ENCODE data around the gene EFNA5. TPM values are rescaled to one million over a fixed set of nuclear protein-coding genes. Genes with fewer than 3 reads are reported as not detected.

The EFNA5 gene
- total RNA-seq, 1 experiment from 2014 or later, result 0.22 TPM

GRCh38 chr5:107474361-107474715 lies 196.4 kb downstream of the EFNA5 start (continued):
- no peak for TF ChIP-seq FOSL1 (IDR thresholded peaks at IDR 0.05; ENCODE audit: low read depth)
- no peak for TF ChIP-seq SIN3A (IDR thresholded peaks at IDR 0.05; ENCODE audit: low read depth)
- TF ChIP-seq, protein P1, sequence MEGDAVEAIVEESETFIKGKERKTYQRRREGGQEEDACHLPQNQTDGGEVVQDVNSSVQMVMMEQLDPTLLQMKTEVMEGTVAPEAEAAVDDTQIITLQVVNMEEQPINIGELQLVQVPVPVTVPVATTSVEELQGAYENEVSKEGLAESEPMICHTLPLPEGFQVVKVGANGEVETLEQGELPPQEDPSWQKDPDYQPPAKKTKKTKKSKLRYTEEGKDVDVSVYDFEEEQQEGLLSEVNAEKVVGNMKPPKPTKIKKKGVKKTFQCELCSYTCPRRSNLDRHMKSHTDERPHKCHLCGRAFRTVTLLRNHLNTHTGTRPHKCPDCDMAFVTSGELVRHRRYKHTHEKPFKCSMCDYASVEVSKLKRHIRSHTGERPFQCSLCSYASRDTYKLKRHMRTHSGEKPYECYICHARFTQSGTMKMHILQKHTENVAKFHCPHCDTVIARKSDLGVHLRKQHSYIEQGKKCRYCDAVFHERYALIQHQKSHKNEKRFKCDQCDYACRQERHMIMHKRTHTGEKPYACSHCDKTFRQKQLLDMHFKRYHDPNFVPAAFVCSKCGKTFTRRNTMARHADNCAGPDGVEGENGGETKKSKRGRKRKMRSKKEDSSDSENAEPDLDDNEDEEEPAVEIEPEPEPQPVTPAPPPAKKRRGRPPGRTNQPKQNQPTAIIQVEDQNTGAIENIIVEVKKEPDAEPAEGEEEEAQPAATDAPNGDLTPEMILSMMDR (IDR thresholded peaks at IDR 0.05 in 2 of 3, conservative IDR thresholded peaks at IDR 0.05 in 1 of 3; ENCODE audit: borderline replicate concordance in 1 of 3, insufficient read depth in 1 of 3, low read depth in 2 of 3, low read length in 2 of 3), result no peak
- no peak for TF ChIP-seq POLR2AphosphoS5 (IDR thresholded peaks at IDR 0.05; ENCODE audit: low read depth, low read length)
- TF ChIP-seq ZFX (IDR thresholded peaks at IDR 0.05), result no peak
- TF ChIP-seq EZH2phosphoT487 (IDR thresholded peaks at IDR 0.05; ENCODE audit: borderline replicate concordance), result no peak
- TF ChIP-seq EGR1 (IDR thresholded peaks at IDR 0.05; ENCODE audit: low read depth), result no peak
- no peak for TF ChIP-seq MAX (IDR thresholded peaks at IDR 0.05)
- TF ChIP-seq YY1 (IDR thresholded peaks at IDR 0.05; ENCODE audit: extremely low read depth, insufficient replicate concordance, low read depth, low read length), result no peak
- TF ChIP-seq SP1 (IDR thresholded peaks at IDR 0.05; ENCODE audit: low read depth), result no peak
- TF ChIP-seq TCF7L2 (IDR thresholded peaks at IDR 0.05; ENCODE audit: borderline replicate concordance, extremely low read depth, insufficient read depth, insufficient read length), result no peak
- no peak for TF ChIP-seq ZNF274 (IDR thresholded peaks at IDR 0.05; ENCODE audit: low read depth, low read length)

- no peak for DNase-seq (ENCODE audit: low read depth, low spot score)
- H4K20me1 ChIP-seq (ENCODE audit: insufficient read depth), result no peaks in the 10 kb centered on the region
- CTCF ChIA-PET, result no interaction called here
- TF ChIP-seq EGR1 (IDR thresholded peaks at IDR 0.05; ENCODE audit: low read depth) (no peak), EZH2 (IDR thresholded peaks at IDR 0.05) (no peak), CEBPB (IDR thresholded peaks at IDR 0.05; ENCODE audit: low read depth) (no peak), ZNF274 (IDR thresholded peaks at IDR 0.05; ENCODE audit: low read depth, low read length) (no peak), EZH2phosphoT487 (IDR thresholded peaks at IDR 0.05; ENCODE audit: borderline replicate concordance) (no peak), REST (IDR thresholded peaks at IDR 0.05; ENCODE audit: low read depth) (no peak), SP1 (IDR thresholded peaks at IDR 0.05; ENCODE audit: low read depth) (no peak), SIN3A (IDR thresholded peaks at IDR 0.05; ENCODE audit: low read depth) (no peak), RAD21 (IDR thresholded peaks at IDR 0.05; ENCODE audit: low read depth) (no peak), CBX3 (IDR thresholded peaks at IDR 0.05; ENCODE audit: low read depth) (no peak), FOSL1 (IDR thresholded peaks at IDR 0.05; ENCODE audit: low read depth) (no peak), POLR2AphosphoS5 (IDR thresholded peaks at IDR 0.05; ENCODE audit: low read depth, low read length) (no peak), TCF7L2 (IDR thresholded peaks at IDR 0.05; ENCODE audit: borderline replicate concordance, extremely low read depth, insufficient read depth, insufficient read length) (no peak)
Measured at GRCh38 chr5:107472620-107473064, 198.1 kb downstream of the EFNA5 start.

More at GRCh38 chr5:107472620-107473064, 198.1 kb downstream of the EFNA5 start:
- no peaks in the 10 kb centered on the region for H3K9me2 ChIP-seq (ENCODE audit: insufficient read depth)
- no peaks in the 10 kb centered on the region for H3K9me3 ChIP-seq (ENCODE audit: control insufficient read depth in 1 of 2, insufficient read depth in 1 of 2, low read depth in 1 of 2, low read length in 2 of 2)
- H3K4me1 ChIP-seq (ENCODE audit: control insufficient read depth in 1 of 2, insufficient read depth in 2 of 2, low read length in 2 of 2), result peaks cover 17 to 20% of the 10 kb centered on the region in 2 experiments; a peak in 3 of 4 replicates
- no peak overlapping the region for H2AFZ ChIP-seq (ENCODE audit: low read depth, low read length, poor library complexity, severe bottlenecking)
- ATAC-seq, result no peak
- H3K27me3 ChIP-seq (ENCODE audit: insufficient read depth, low read length), result no peaks in the 10 kb centered on the region
- no peaks in the 10 kb centered on the region for H3K36me3 ChIP-seq (ENCODE audit: control insufficient read depth in 1 of 2, insufficient read depth in 2 of 2, low read length in 2 of 2)
- no peak overlapping the region for H3K4me3 ChIP-seq (replicated peaks in 1 of 2; ENCODE audit: low read depth in 1 of 2, low read length in 2 of 2)
- H3K4me2 ChIP-seq (ENCODE audit: low read length), result no peak overlapping the region
- H3K27ac ChIP-seq (ENCODE audit: low read depth, low read length), result no peak overlapping the region
- H3K79me2 ChIP-seq (ENCODE audit: insufficient read depth, low read length), result no peaks in the 10 kb centered on the region
- POLR2A ChIA-PET, result no interaction called here
- BruUV-seq (replicated peaks), result no TSS peak
- H3K9ac ChIP-seq (ENCODE audit: low read length), result no peak overlapping the region
- intact Hi-C loops (cut with micrococcal nuclease), result no loop called here
- RAD21 ChIA-PET (ENCODE audit: low non-redundant PET in 1 of 2, low total read pairs in 2 of 2, uncharacterized antibody in 2 of 2, unreplicated experiment in 2 of 2), result no interaction called here
